RWPE1 (cell line): Measurements from ENCODE around the gene FAM114A2.

Experiments used
- CTCF ChIA-PET: fragments of 350-600 bp; sonication (Branson Sonifier 250); formaldehyde crosslinking; extraction: SDS; loops from one replicate; lab custom pipeline; 2021; lab: Yijun Ruan, JAX
- POLR2A ChIA-PET: fragments of 400-600 bp; formaldehyde crosslinking; extraction: SDS; loops from one replicate; lab custom pipeline; 2020; ENCODE audit warnings: antibody characterized with exemption; ENCODE audit not compliant: low non-redundant PET; lab: Yijun Ruan, JAX
- DNase-seq: peaks from one replicate; pipeline ENCODE4 v3.0.0; 2012; ENCODE audit warnings: low spot score
- H3K27ac ChIP-seq: fragments of 450-650 bp; 2 replicates; pipeline ENCODE4 v1.5.1; 2017
- CTCF ChIP-seq: fragments of 450-650 bp; conservative IDR thresholded peaks from 2 replicates; pipeline ENCODE4 v1.5.1; 2017; ENCODE audit warnings: low read depth, mild to moderate bottlenecking

FAM114A2 gene

DNA sequence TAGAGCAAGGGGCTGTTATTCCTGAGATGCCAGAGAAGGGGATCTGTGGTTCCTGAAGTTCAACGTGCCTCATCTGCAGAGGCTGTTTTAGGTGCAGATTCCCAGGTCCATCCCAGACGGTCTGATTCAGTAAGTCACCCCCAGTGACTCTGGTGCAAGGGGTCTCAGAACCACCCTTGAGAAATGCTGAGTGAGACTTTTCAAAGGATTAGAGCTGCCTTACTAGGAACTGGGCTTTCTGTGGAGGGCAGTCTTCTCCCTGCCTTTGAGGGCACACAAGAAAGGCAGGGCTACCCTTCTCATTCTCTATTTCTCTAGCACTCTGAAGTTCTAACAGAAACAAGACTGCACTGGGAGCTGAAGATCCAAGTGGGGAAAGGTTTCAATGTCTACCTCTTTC, 66.5 kb downstream of the FAM114A2 start:
- ChIA-PET POLR2A (no interaction called here), CTCF (no interaction called here)
- H3K27ac ChIP-seq, result no peak overlapping the region
- no peak for DNase-seq
- TF ChIP-seq CTCF, result no peak

DNA sequence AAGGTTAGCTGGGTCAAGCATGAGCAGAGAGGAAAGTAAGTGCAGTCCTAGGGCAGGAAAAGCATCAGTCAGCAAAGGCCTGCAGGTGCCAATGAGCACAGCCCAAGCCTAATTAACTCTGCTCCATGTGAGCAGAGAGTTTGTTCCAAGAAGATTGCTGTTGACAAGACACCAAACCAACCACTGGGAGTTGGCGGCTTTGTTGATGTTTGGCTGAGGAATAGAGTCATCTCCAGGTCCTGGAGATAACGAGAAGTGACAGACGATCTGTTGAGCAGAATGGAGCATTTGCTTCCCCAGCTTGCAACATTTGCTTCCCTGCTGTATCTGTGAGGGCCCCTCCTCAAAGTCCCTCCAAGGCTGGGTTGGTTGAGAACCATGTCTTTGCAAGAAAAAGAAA, 68.2 kb downstream of the FAM114A2 start:
- no peak for TF ChIP-seq CTCF
- CTCF ChIA-PET, result no interaction called here
- no peak for DNase-seq
- H3K27ac ChIP-seq, result no peak overlapping the region
- POLR2A ChIA-PET, result no interaction called here

GRCh38 chr5:153969563-153969895, 69.2 kb downstream of the FAM114A2 start:
- TF ChIP-seq CTCF, result no peak
- POLR2A ChIA-PET, result no interaction called here
- CTCF ChIA-PET, result no interaction called here

GRCh38 chr5:153968761-153969562, 69.7 kb downstream of the FAM114A2 start:
- ChIA-PET POLR2A (interaction anchor here (0.6 kb wide), 1 partner anchor 901 kb away, joined by 12 read pairs; no protein-coding TSS in a partner anchor), CTCF (interaction anchor here (1.7 kb wide), 1 partner anchor 1409 kb away, joined by 4 read pairs; no protein-coding TSS in a partner anchor)
- TF ChIP-seq CTCF, result no peak
- no peak for DNase-seq
- H3K27ac ChIP-seq, result no peak overlapping the region

More at GRCh38 chr5:153969563-153969895, 69.2 kb downstream of the FAM114A2 start:
- DNase-seq, result no peak
- H3K27ac ChIP-seq, result no peak overlapping the region

DNA sequence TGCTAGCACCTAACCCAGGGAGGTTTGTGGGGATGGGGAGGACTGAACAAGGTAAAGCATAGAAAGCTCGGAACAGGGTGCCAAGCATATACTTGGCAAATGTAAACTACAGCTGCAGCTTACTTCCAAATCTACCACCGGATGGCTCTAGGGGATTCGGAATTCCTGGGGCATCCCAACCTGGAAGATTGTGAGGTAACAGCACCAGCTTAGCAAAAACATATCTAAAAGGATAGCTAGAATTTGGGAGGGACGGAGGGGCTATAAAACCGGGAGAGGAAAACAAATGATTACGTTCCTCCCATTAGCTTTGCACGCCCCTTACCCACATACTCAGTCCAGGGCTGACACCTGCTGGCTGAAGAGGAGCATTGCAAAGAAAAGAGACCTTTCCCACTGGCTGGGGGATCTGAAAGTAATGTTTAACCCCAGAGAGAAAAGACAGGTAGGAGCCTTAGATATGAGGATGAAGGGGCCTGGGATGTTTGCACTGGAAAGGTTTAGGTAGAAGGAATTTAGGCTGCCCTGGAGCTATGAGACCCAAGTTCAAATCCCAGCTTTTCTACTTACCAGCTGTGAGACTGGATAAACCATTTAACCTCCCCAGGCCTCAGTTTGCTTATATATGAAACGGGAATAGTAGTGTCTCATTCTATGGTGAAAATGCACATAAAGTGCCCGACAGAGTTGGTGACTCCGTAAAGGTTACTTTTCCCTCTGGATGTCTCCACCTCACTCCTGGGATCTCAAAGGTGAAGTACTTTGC, 73.6 kb downstream of the FAM114A2 start:
- H3K27ac ChIP-seq, result no peak overlapping the region
- CTCF ChIA-PET, result interaction anchor here (0.5 to 2.4 kb wide), 32 partner anchors 9 to 1433 kb away, joined by 3 to 23 read pairs (median 4); no protein-coding TSS in a partner anchor
- DNase-seq, result peak; percentile 89
- TF ChIP-seq CTCF, result peak; percentile 93
- POLR2A ChIA-PET, result no interaction called here

- ChIA-PET CTCF (interaction anchor here (0.5 to 2.4 kb wide), 28 partner anchors 9 to 1432 kb away, joined by 3 to 23 read pairs (median 4); no protein-coding TSS in a partner anchor), POLR2A (no interaction called here)
- TF ChIP-seq CTCF, result no peak
- H3K27ac ChIP-seq, result no peak overlapping the region
- no peak for DNase-seq
Measured at GRCh38 chr5:153964191-153964879, 74.4 kb downstream of the FAM114A2 start.
